DOHH2 (cell line): ENCODE data around the gene CDHR4.
"Not testable (repeated sequence)": the region's sequence is repeated elsewhere in the genome, so short reads cannot be mapped to it uniquely, and the experiment has no call there.

ENCODE experiments used
- CTCF ChIP-seq: fragments of 200-600 bp; sonication (generic); IDR thresholded peaks from one replicate; pipeline ENCODE4 v1.5.1; 2014; ENCODE audit warnings: antibody characterized with exemption, mild to moderate bottlenecking, low read depth, low read length; ENCODE audit not compliant: poor library complexity, severe bottlenecking
- EZH2phosphoT487 ChIP-seq: fragments of 200-600 bp; sonication (generic); IDR thresholded peaks from 2 replicates; pipeline ENCODE4 v1.6.1; 2017; ENCODE audit warnings: borderline replicate concordance, mild to moderate bottlenecking, antibody characterized with exemption, low read length, moderate library complexity, mixed read lengths

GRCh38 chr3:49776101-49776500 lies 23.6 kb downstream of the CDHR4 start:
- not testable (repeated sequence) for TF ChIP-seq CTCF, EZH2phosphoT487
